ENCODE measurements around the gene TMEM95.

DNA sequence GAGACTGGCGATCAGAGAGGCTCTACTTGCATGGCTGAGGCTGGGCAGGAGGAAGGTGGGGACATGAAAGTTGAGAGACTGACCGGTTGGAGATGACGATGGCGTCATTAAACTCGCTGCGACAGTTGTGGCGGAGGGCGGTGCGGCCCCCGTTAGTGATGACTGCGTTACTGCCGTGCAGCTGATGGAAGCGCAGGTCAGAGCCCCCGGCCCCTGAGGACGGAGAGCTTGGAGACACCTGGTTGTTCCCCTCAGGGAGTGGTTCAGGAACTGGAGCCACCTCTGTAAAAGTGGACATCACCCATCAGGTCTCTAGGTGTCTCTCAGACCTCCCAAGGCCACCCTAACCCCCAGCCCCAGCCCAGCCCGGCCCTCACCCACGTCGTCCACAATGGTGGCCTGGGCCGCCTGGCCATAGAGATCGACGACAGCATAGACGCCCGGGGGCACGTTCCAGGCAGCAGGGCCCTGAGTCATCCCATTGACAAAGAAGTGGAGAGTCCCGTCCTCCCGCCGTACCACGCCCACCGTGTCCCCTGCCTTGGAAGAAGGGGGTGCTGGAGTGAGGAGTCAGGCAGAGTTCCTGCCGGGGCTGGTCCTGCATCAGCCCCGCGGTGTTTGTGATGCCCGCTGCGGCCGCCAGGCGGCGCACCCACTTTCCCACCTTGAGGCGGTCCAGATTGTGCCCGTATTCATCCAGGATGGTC lies 31.1 kb upstream of the TMEM95 start:
- TF ChIP-seq CTCF (IDR thresholded peaks at IDR 0.05) = peak; percentile 91
- no peak for TF ChIP-seq EZH2 (IDR thresholded peaks at IDR 0.05; ENCODE audit: borderline replicate concordance, insufficient read depth, low read depth, low read length, poor library complexity, severe bottlenecking)

All from B cell (primary cell).